Neural progenitor cell (in vitro differentiated cells): ENCODE measurements around the gene HSPB6. TPM values are rescaled to one million over a fixed set of nuclear protein-coding genes. Genes with fewer than 3 reads are reported as not detected.
"Not testable (repeated sequence)": the region's sequence is repeated elsewhere in the genome, so short reads cannot be mapped to it uniquely, and the experiment has no call there.

Experiments
- DNase-seq: peaks from one replicate; pipeline ENCODE4 v3.0.0-alpha.2; 2016; ENCODE audit warnings: low spot score
- H2AFZ ChIP-seq: fragments of 200-600 bp; sonication (generic); replicated peaks from 2 replicates; pipeline ENCODE4 v1.6.1; 2016; ENCODE audit warnings: antibody characterized with exemption
- H3F3A ChIP-seq: fragments of 200-600 bp; sonication (generic); 2 replicates; pipeline ENCODE4 v1.6.1; 2016; ENCODE audit warnings: antibody characterized with exemption, low read depth
- H3K27ac ChIP-seq: fragments of 200-600 bp; sonication (generic); 2 replicates; pipeline ENCODE4 v1.5.1; 2016; ENCODE audit warnings: mild to moderate bottlenecking
- H3K27me3 ChIP-seq: fragments of 200-600 bp; sonication (generic); 2 replicates; pipeline ENCODE4 v1.6.1; 2016; ENCODE audit warnings: mild to moderate bottlenecking, moderate library complexity
- H3K36me3 ChIP-seq: fragments of 200-600 bp; sonication (generic); 2 replicates; pipeline ENCODE4 v1.5.1; 2016
- H3K4me1 ChIP-seq: fragments of 200-600 bp; sonication (generic); 2 replicates; pipeline ENCODE4 v1.6.1; 2016; ENCODE audit warnings: mixed run types
- H3K4me2 ChIP-seq: fragments of 200-600 bp; sonication (generic); 2 replicates; pipeline ENCODE4 v1.6.1; 2016
- H3K4me3 ChIP-seq: fragments of 200-600 bp; sonication (generic); 2 replicates; pipeline ENCODE4 v1.5.1; 2016
- H3K79me2 ChIP-seq: fragments of 200-600 bp; sonication (generic); 2 replicates; pipeline ENCODE4 v1.6.1; 2016; ENCODE audit warnings: low read depth
- H3K9ac ChIP-seq: fragments of 200-600 bp; sonication (generic); 2 replicates; pipeline ENCODE4 v1.6.1; 2016
- H3K9me3 ChIP-seq: fragments of 200-600 bp; sonication (generic); 2 replicates; pipeline ENCODE4 v1.5.1; 2016; ENCODE audit warnings: low read depth
- H4K20me1 ChIP-seq: fragments of 200-600 bp; sonication (generic); 2 replicates; pipeline ENCODE4 v1.6.1; 2016; ENCODE audit warnings: low read depth
- H3K27ac Mint-ChIP-seq: 3 replicates; pipeline ENCODE4 v1.8.0; 2021; ENCODE audit warnings: mixed read lengths
- H3K27me3 Mint-ChIP-seq: 2 replicates; pipeline ENCODE4 v1.8.0; 2022; ENCODE audit warnings: low read depth, mild to moderate bottlenecking, inconsistent platforms, moderate library complexity, mixed read lengths; ENCODE audit not compliant: insufficient read depth
- H3K36me3 Mint-ChIP-seq: 3 replicates; pipeline ENCODE4 v1.8.0; 2021; ENCODE audit warnings: mixed read lengths
- H3K4me1 Mint-ChIP-seq: 3 replicates; pipeline ENCODE4 v1.8.0; 2021; ENCODE audit warnings: mixed read lengths
- H3K4me3 Mint-ChIP-seq: 3 replicates; pipeline ENCODE4 v1.8.0; 2021; ENCODE audit warnings: mild to moderate bottlenecking, moderate library complexity, mixed read lengths
- H3K9me3 Mint-ChIP-seq: 3 replicates; pipeline ENCODE4 v1.8.0; 2020; ENCODE audit warnings: mixed read lengths
- EZH2 ChIP-seq: fragments of 200-600 bp; sonication (generic); IDR thresholded peaks from 2 replicates; pipeline ENCODE4 v1.6.1; 2017; ENCODE audit warnings: antibody characterized with exemption, mild to moderate bottlenecking, moderate library complexity
- EZH2phosphoT487 ChIP-seq: fragments of 200-600 bp; sonication (generic); IDR thresholded peaks from 2 replicates; pipeline ENCODE4 v1.6.1; 2017; ENCODE audit warnings: antibody characterized with exemption
- total RNA-seq: library from RNA; depleted of rRNA; stranded (reverse); fragments of >200 nt; gene quantifications from 2 replicates; pipeline ENCODE4 v1.2.3, GENCODE V29; 2015; ENCODE audit warnings: low replicate concordance
- TF ChIP-seq, protein P1 (sequence below): fragments of 200-600 bp; sonication (generic); IDR thresholded peaks from 2 replicates; pipeline ENCODE4 v1.5.1; 2017; ENCODE audit warnings: antibody characterized with exemption, mild to moderate bottlenecking

Gene HSPB6
- total RNA-seq, 1 donor from 2014 or later = not detected

DNA sequence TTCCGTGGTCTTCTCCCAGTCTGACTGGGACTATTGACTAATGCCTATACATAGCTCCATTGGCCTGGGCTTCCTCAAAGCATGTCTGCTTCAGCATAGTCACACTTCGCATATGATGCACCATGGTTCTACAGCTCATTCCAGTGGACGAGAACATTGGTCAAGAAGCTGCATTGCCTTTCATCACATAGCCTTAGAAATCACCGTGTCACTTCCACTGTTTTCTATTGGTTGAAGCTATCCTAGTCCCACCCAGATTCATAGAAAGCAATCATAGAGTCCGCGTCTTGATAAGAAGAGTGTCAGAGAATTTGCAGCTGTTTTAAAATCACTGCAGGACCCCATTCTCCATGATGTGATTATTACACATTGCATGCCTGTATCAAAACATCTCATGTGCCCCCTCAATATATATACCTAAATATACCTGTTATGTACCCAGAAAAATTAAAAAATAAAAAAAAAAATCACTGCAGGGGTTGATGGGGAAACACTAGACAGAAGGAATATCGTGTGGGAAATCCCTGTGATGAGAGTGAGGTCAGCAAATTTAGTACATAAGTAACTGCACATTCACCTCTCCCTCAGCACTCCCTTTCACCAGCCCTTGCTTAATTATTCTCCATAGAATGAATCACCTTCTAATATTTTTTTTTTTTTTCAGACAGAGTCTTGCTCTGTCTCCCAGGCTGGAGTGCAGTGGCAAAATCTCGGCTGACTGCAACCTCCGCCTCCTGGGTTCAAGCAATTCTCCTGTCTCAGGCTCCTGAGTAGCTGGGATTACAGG is 16.4 kb upstream of the HSPB6 start:
- no peaks in the 10 kb centered on the region for H3K9me3 Mint-ChIP-seq

DNA sequence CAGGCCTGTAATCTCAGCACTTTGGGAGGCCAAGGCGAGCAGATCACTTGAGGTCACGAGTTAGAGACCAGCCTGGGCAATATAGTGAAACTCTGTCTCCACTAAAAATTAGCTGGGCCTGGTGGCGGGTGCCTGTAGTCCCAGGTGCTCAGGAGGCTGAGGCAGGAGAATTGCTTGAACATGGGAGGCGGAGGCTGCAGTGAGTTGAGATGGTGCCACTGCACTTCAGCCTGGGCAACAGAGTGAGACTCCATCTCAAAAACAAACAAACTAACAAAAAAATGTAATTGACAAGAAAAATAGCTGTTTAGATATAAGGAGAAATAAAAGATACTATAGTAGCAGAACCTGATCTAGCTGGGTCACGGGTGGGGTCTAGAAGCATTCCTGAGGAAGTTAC is 15.5 kb upstream of the HSPB6 start:
- not testable (repeated sequence) for H3K9me3 ChIP-seq, H3K4me2 ChIP-seq, DNase-seq, H3K4me3 ChIP-seq, H2AFZ ChIP-seq, H3K9ac ChIP-seq, H3K9me3 Mint-ChIP-seq, H3K36me3 ChIP-seq, H3K4me3 Mint-ChIP-seq, H3K27me3 Mint-ChIP-seq, H3K79me2 ChIP-seq, H3K36me3 Mint-ChIP-seq, H3K27ac Mint-ChIP-seq, H3K27ac ChIP-seq
- H3K27me3 ChIP-seq = peaks cover 22% of the 10 kb centered on the region
- H3K4me1 ChIP-seq = peaks cover 25% of the 10 kb centered on the region
- H3K4me1 Mint-ChIP-seq = peaks cover 31% of the 10 kb centered on the region
- H4K20me1 ChIP-seq = peaks cover 34% of the 10 kb centered on the region
- peaks cover 21% of the 10 kb centered on the region for H3F3A ChIP-seq

More for the DNA sequence above, 16.4 kb upstream of the HSPB6 start:
- Histone ChIP-seq H3K4me1 (peaks cover 23% of the 10 kb centered on the region), H3K4me2 (no peak overlapping the region), H3K79me2 (no peaks in the 10 kb centered on the region), H3K9ac (no peak overlapping the region), H2AFZ (no peak overlapping the region), H3K36me3 (no peaks in the 10 kb centered on the region), H3K4me3 (no peak overlapping the region), H3F3A (peaks cover 21% of the 10 kb centered on the region), H4K20me1 (peaks cover 31% of the 10 kb centered on the region), H3K27me3 (peaks cover 22% of the 10 kb centered on the region), H3K27ac (no peak overlapping the region), H3K9me3 (no peaks in the 10 kb centered on the region)
- Mint-ChIP-seq H3K27ac (no peak overlapping the region), H3K36me3 (peaks cover 8% of the 10 kb centered on the region), H3K4me1 (peaks cover 27% of the 10 kb centered on the region), H3K27me3 (peaks cover 7% of the 10 kb centered on the region), H3K4me3 (no peak overlapping the region)
- no peak for DNase-seq
- TF ChIP-seq EZH2phosphoT487 (no peak), EZH2 (no peak)
- TF ChIP-seq, protein P1, sequence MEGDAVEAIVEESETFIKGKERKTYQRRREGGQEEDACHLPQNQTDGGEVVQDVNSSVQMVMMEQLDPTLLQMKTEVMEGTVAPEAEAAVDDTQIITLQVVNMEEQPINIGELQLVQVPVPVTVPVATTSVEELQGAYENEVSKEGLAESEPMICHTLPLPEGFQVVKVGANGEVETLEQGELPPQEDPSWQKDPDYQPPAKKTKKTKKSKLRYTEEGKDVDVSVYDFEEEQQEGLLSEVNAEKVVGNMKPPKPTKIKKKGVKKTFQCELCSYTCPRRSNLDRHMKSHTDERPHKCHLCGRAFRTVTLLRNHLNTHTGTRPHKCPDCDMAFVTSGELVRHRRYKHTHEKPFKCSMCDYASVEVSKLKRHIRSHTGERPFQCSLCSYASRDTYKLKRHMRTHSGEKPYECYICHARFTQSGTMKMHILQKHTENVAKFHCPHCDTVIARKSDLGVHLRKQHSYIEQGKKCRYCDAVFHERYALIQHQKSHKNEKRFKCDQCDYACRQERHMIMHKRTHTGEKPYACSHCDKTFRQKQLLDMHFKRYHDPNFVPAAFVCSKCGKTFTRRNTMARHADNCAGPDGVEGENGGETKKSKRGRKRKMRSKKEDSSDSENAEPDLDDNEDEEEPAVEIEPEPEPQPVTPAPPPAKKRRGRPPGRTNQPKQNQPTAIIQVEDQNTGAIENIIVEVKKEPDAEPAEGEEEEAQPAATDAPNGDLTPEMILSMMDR = no peak

DNA sequence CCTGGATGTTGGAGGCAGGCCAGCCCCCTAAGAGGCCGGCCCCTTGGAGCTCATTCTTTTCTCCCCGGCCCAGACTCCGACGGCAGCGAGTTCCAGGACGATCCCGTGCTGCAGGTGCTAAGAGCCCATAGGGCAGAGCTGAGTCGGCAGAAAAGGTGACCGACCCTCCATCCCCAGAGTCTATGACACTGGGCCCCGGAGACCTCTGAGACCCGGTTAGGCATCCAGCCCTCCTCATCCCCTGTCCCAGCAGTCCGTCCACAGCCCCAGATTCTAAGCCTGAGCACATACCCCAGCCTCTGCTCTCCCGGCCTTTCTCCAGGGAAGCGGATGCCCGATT is 11.2 kb upstream of the HSPB6 start:
- Histone ChIP-seq H3K27ac (no peak overlapping the region), H3F3A (no peaks in the 10 kb centered on the region), H3K4me2 (no peak overlapping the region), H3K9me3 (no peaks in the 10 kb centered on the region), H4K20me1 (peaks cover 13% of the 10 kb centered on the region), H3K27me3 (peaks cover 4% of the 10 kb centered on the region), H3K4me3 (no peak overlapping the region), H3K9ac (no peak overlapping the region), H3K36me3 (no peaks in the 10 kb centered on the region), H3K4me1 (peaks cover 5% of the 10 kb centered on the region), H3K79me2 (no peaks in the 10 kb centered on the region), H2AFZ (no peak overlapping the region)
- peaks cover 11% of the 10 kb centered on the region for H3K36me3 Mint-ChIP-seq
- DNase-seq = no peak
- H3K27ac Mint-ChIP-seq = no peak overlapping the region
- no peak overlapping the region for H3K4me3 Mint-ChIP-seq
- H3K9me3 Mint-ChIP-seq = no peaks in the 10 kb centered on the region
- H3K4me1 Mint-ChIP-seq = peaks cover 10% of the 10 kb centered on the region
- TF ChIP-seq, protein P1 = no peak
- TF ChIP-seq EZH2phosphoT487 (no peak), EZH2 (no peak)
- peaks cover 2% of the 10 kb centered on the region for H3K27me3 Mint-ChIP-seq

DNA sequence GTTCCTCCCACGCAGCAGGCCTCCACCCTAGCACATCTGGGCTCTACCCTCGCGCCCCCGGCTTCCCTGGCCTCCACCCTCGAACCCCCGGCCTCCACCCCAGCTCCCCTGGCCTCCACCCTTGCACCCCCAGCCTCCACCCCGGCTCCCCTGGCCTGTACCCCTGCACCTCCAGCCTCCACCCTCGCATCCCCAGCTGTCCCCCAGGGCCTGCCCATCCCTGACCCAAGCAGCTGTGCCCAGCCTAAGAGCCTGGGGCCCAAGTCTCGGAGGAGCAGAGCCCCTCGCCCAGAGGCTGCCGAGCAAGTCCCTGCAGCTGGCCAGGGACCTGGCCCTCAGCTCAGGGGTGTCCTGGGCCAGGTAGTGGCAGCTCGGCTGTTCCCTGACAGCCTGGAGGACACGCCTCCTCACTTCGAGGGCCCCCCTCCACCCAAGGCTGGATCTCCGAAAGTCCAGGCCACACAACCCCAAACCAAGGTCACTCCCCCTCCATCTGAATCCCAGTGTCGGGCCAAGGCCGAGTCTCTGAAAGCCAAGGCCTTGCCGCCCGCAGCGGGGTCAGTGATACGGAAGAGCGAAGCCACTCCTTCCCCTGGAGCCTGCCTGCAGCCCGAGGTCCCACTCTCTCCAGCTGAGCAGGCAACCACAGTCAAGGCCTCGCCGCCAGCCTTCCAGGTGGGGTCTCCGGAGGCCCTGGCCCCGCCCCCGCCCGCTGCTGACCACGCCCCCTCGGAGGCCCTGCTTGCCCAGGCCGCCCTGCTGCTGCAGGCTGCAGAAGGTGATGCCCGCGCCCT is 10.7 kb upstream of the HSPB6 start:
- Mint-ChIP-seq H3K4me1 (peaks cover 10% of the 10 kb centered on the region), H3K36me3 (peaks cover 11% of the 10 kb centered on the region), H3K27me3 (peaks cover 2% of the 10 kb centered on the region), H3K9me3 (no peaks in the 10 kb centered on the region), H3K27ac (peak overlapping the region; percentile 86), H3K4me3 (no peak overlapping the region)
- no peaks in the 10 kb centered on the region for H3K27me3 ChIP-seq
- H3K4me2 ChIP-seq = no peak overlapping the region
- DNase-seq = peak; percentile 65
- no peaks in the 10 kb centered on the region for H3K36me3 ChIP-seq
- no peaks in the 10 kb centered on the region for H3K9me3 ChIP-seq
- H3K79me2 ChIP-seq = no peaks in the 10 kb centered on the region
- H3K4me1 ChIP-seq = peaks cover 5% of the 10 kb centered on the region
- no peak overlapping the region for H3K9ac ChIP-seq
- H2AFZ ChIP-seq = no peak overlapping the region
- H4K20me1 ChIP-seq = peaks cover 13% of the 10 kb centered on the region
- TF ChIP-seq, protein P1 = no peak
- TF ChIP-seq EZH2phosphoT487 = no peak
- no peak for TF ChIP-seq EZH2
- H3F3A ChIP-seq = no peaks in the 10 kb centered on the region
- no peak overlapping the region for H3K4me3 ChIP-seq
- H3K27ac ChIP-seq = no peak overlapping the region
